Astrocyte (in vitro differentiated cells and primary cell): Measurements from ENCODE around the gene SEC14L3. TPM values are rescaled to one million over a fixed set of nuclear protein-coding genes. Genes with fewer than 3 reads are reported as not detected.

Experiments used
- DNase-seq: peaks from one replicate; pipeline ENCODE4 v3.0.0-alpha.2; 2010; ENCODE audit warnings: low read depth
- FAIRE-seq: peaks from 2 replicates; lab custom pipeline; 2011; peaks lifted over from hg19 to GRCh38; lab: Jason Lieb, UNC
- H2AFZ ChIP-seq: 2 replicates; pipeline ENCODE4 v1.6.0; 2012; ENCODE audit warnings: low read depth, low read length, inconsistent platforms
- H3K27ac ChIP-seq: 2 replicates; pipeline ENCODE4 v1.5.1; 2011; ENCODE audit warnings: low read depth, low read length, inconsistent platforms
- H3K27me3 ChIP-seq: 2 replicates; pipeline ENCODE4 v1.6.0; 2011; ENCODE audit warnings: low read length, inconsistent platforms; ENCODE audit not compliant: insufficient read depth
- H3K36me3 ChIP-seq: 2 replicates; pipeline ENCODE4 v1.5.1; 2011; ENCODE audit warnings: low read length, inconsistent platforms; ENCODE audit not compliant: insufficient read depth
- H3K4me1 ChIP-seq: 2 replicates; pipeline ENCODE4 v1.5.1; 2011; ENCODE audit warnings: low read length, inconsistent platforms; ENCODE audit not compliant: insufficient read depth
- H3K4me2 ChIP-seq: 2 replicates; pipeline ENCODE4 v1.6.0; 2012; ENCODE audit warnings: low read length, inconsistent platforms
- H3K4me3 ChIP-seq: 2 replicates; pipeline ENCODE4 v1.5.1; 2011; ENCODE audit warnings: low read depth, mild to moderate bottlenecking, low read length, inconsistent platforms; ENCODE audit not compliant: insufficient read depth
- H3K79me2 ChIP-seq: 2 replicates; pipeline ENCODE4 v1.6.0; 2012; ENCODE audit warnings: mild to moderate bottlenecking, low read length, inconsistent platforms; ENCODE audit not compliant: insufficient read depth
- H3K9ac ChIP-seq: 2 replicates; pipeline ENCODE4 v1.6.0; 2012; ENCODE audit warnings: mild to moderate bottlenecking, low read length, inconsistent platforms
- H3K9me3 ChIP-seq: 2 replicates; pipeline ENCODE4 v1.5.1; 2012; ENCODE audit warnings: low read depth, mild to moderate bottlenecking, low read length, inconsistent platforms; ENCODE audit not compliant: insufficient read depth
- H4K20me1 ChIP-seq: 2 replicates; pipeline ENCODE4 v1.6.0; 2012; ENCODE audit warnings: low read length, inconsistent platforms; ENCODE audit not compliant: insufficient read depth
- H3K27ac Mint-ChIP-seq: one replicate; pipeline ENCODE4 v1.8.0; 2021; ENCODE audit warnings: mild to moderate bottlenecking, mixed read lengths; ENCODE audit not compliant: unreplicated experiment
- H3K27me3 Mint-ChIP-seq: one replicate; pipeline ENCODE4 v1.8.0; 2021; ENCODE audit warnings: low read depth, mixed read lengths; ENCODE audit not compliant: unreplicated experiment
- H3K36me3 Mint-ChIP-seq: one replicate; pipeline ENCODE4 v1.8.0; 2021; ENCODE audit warnings: low read depth, mixed read lengths; ENCODE audit not compliant: unreplicated experiment
- H3K4me1 Mint-ChIP-seq: one replicate; pipeline ENCODE4 v1.8.0; 2021; ENCODE audit warnings: low read depth, mixed read lengths; ENCODE audit not compliant: unreplicated experiment
- H3K4me3 Mint-ChIP-seq: one replicate; pipeline ENCODE4 v1.8.0; 2021; ENCODE audit warnings: mild to moderate bottlenecking, moderate library complexity, mixed read lengths; ENCODE audit not compliant: unreplicated experiment
- H3K9me3 Mint-ChIP-seq: one replicate; pipeline ENCODE4 v1.8.0; 2021; ENCODE audit warnings: mild to moderate bottlenecking, mixed read lengths; ENCODE audit not compliant: unreplicated experiment
- EZH2 ChIP-seq: IDR thresholded peaks from 2 replicates; pipeline ENCODE4 v1.6.1; 2012; ENCODE audit warnings: mild to moderate bottlenecking, low read length, inconsistent platforms; ENCODE audit not compliant: insufficient read depth
- total RNA-seq: library from RNA; stranded (reverse); gene quantifications from 2 replicates; pipeline ENCODE4 v1.2.1, GENCODE V29; 2021
- TF ChIP-seq, protein P1 (sequence below): IDR thresholded peaks from 2 replicates; pipeline ENCODE4 v1.5.1; 2011; ENCODE audit warnings: low read depth, mild to moderate bottlenecking, inconsistent platforms, low read length, moderate library complexity; ENCODE audit not compliant: insufficient read depth

SEC14L3 gene
- total RNA-seq, 1 donor from 2014 or later: not detected

DNA sequence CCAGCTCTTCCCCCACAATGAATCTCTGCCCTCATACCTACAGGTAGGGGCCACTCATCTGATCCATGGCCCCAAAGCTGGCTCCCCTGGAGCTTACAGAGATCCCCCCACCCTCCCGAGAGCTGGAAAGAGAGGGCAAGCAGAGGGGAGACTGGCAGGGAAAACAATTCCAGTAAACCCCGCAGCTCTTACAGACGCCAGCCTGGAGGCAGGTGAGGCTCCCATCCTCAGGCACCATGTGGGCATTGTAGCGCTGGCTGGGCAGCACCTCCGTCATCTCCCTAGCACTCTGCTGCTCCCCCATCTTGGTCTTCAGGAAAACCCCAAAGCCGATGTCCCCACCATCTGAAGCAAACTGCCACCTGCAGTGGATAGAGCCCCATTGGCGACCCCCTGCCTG, 19.6 kb upstream of the SEC14L3 start:
- peaks cover 2% of the 10 kb centered on the region for H3K9me3 Mint-ChIP-seq
- TF ChIP-seq EZH2: no peak
- TF ChIP-seq, protein P1, sequence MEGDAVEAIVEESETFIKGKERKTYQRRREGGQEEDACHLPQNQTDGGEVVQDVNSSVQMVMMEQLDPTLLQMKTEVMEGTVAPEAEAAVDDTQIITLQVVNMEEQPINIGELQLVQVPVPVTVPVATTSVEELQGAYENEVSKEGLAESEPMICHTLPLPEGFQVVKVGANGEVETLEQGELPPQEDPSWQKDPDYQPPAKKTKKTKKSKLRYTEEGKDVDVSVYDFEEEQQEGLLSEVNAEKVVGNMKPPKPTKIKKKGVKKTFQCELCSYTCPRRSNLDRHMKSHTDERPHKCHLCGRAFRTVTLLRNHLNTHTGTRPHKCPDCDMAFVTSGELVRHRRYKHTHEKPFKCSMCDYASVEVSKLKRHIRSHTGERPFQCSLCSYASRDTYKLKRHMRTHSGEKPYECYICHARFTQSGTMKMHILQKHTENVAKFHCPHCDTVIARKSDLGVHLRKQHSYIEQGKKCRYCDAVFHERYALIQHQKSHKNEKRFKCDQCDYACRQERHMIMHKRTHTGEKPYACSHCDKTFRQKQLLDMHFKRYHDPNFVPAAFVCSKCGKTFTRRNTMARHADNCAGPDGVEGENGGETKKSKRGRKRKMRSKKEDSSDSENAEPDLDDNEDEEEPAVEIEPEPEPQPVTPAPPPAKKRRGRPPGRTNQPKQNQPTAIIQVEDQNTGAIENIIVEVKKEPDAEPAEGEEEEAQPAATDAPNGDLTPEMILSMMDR: no peak
- H3K27me3 Mint-ChIP-seq: peaks cover 45% of the 10 kb centered on the region
- H3K9ac ChIP-seq: no peak overlapping the region
- no peaks in the 10 kb centered on the region for H3K9me3 ChIP-seq
- no peak overlapping the region for H3K4me3 Mint-ChIP-seq
- H3K4me1 ChIP-seq: no peaks in the 10 kb centered on the region
- no peaks in the 10 kb centered on the region for H4K20me1 ChIP-seq
- H3K79me2 ChIP-seq: no peaks in the 10 kb centered on the region
- no peak overlapping the region for H3K4me2 ChIP-seq
- no peaks in the 10 kb centered on the region for H3K36me3 Mint-ChIP-seq
- H3K4me3 ChIP-seq: no peak overlapping the region
- FAIRE-seq (no peak), DNase-seq (no peak)
- H3K27ac ChIP-seq: no peak overlapping the region
- H3K27ac Mint-ChIP-seq: no peak overlapping the region
- H3K4me1 Mint-ChIP-seq: no peaks in the 10 kb centered on the region
- H2AFZ ChIP-seq: no peak overlapping the region
- H3K36me3 ChIP-seq: no peaks in the 10 kb centered on the region
- H3K27me3 ChIP-seq: peaks cover 4% of the 10 kb centered on the region

DNA sequence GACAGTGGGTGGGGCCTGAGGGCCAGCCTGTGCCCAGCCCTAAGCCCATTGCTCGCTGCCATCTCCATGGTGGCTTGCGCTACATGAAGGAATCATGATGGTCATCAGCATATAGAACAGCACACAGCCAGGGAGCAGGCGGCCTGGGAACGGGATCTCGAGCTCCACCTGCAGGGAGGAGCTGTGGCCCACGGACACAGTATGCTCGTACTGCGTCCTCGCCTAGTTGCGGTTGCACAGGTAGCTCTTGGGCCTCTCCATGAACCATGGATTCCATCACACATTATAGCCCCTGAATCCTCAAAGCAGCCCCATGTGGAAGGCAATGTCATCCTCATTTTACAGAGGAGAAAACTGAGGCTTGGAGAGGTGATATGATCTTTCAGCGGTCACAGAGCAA, 18.6 kb upstream of the SEC14L3 start:
- no peaks in the 10 kb centered on the region for H3K4me1 Mint-ChIP-seq
- Histone ChIP-seq H3K27ac (no peak overlapping the region), H3K4me1 (no peaks in the 10 kb centered on the region), H3K4me3 (no peak overlapping the region), H2AFZ (no peak overlapping the region), H3K79me2 (no peaks in the 10 kb centered on the region), H4K20me1 (no peaks in the 10 kb centered on the region), H3K4me2 (no peak overlapping the region), H3K9ac (no peak overlapping the region), H3K27me3 (peaks cover 4% of the 10 kb centered on the region), H3K9me3 (no peaks in the 10 kb centered on the region), H3K36me3 (no peaks in the 10 kb centered on the region)
- DNase-seq (no peak), FAIRE-seq (no peak)
- no peaks in the 10 kb centered on the region for H3K36me3 Mint-ChIP-seq
- no peak overlapping the region for H3K4me3 Mint-ChIP-seq
- peaks cover 41% of the 10 kb centered on the region for H3K27me3 Mint-ChIP-seq
- H3K9me3 Mint-ChIP-seq: peaks cover 2% of the 10 kb centered on the region
- H3K27ac Mint-ChIP-seq: no peak overlapping the region
- no peak for TF ChIP-seq EZH2
- TF ChIP-seq, protein P1: no peak

DNA sequence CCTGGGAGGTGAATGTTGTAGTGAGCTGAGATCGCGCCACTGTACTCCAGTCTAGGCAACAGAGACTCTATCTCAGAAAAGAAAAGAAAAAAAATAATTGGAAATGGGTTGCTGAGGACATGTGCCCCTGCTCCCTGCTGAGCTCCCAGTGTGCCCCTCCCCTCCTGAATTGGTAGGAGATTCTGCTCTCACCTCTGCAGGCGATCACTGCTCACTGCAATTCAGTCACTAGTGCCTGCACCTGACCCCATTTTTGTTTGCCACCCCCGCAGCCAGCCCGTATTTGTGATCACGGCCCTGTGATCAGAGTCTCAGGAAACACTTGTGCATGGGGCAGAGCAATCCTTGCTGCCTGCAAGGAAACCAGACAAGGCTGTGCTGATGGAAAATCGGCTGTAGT, 16.3 kb upstream of the SEC14L3 start:
- no peak overlapping the region for H3K9ac ChIP-seq
- Mint-ChIP-seq H3K4me1 (no peaks in the 10 kb centered on the region), H3K27ac (no peak overlapping the region), H3K27me3 (peaks cover 34% of the 10 kb centered on the region), H3K4me3 (no peak overlapping the region), H3K9me3 (no peaks in the 10 kb centered on the region), H3K36me3 (no peaks in the 10 kb centered on the region)
- no peak for FAIRE-seq
- no peak overlapping the region for H3K4me3 ChIP-seq
- H3K4me2 ChIP-seq: no peak overlapping the region
- H4K20me1 ChIP-seq: no peaks in the 10 kb centered on the region
- no peaks in the 10 kb centered on the region for H3K36me3 ChIP-seq
- H3K4me1 ChIP-seq: no peaks in the 10 kb centered on the region
- peaks cover 3% of the 10 kb centered on the region for H3K27me3 ChIP-seq
- H3K9me3 ChIP-seq: no peaks in the 10 kb centered on the region
- no peak for TF ChIP-seq EZH2
- TF ChIP-seq, protein P1: no peak
- no peak for DNase-seq
- no peak overlapping the region for H2AFZ ChIP-seq
- H3K27ac ChIP-seq: no peak overlapping the region
- no peaks in the 10 kb centered on the region for H3K79me2 ChIP-seq
